Measurements from ENCODE around the gene EMD. TPM values are rescaled to one million over a fixed set of nuclear protein-coding genes. Genes with fewer than 3 reads are reported as not detected.

Gene EMD
- total RNA-seq, 3 donors from 2014 or later (not counting 1 experiment from before 2014, with no cell fraction given): 141 to 175 (median 152) TPM

- no peak for ATAC-seq
- no peaks in the 10 kb centered on the region for H3K27me3 ChIP-seq (ENCODE audit: control insufficient read depth, insufficient read depth, low read length)
- no peaks in the 10 kb centered on the region for H3K9me3 ChIP-seq (ENCODE audit: control insufficient read depth, insufficient read depth, low read length)
- H3K36me3 ChIP-seq (ENCODE audit: control insufficient read depth, insufficient read depth, low read length): no peaks in the 10 kb centered on the region
- H3K27ac ChIP-seq (ENCODE audit: low read length): no peak overlapping the region
- H3K4me1 ChIP-seq (ENCODE audit: control insufficient read depth, insufficient read depth, low read length): no peaks in the 10 kb centered on the region
- H3K4me1 Mint-ChIP-seq: no peaks in the 10 kb centered on the region
- no peak overlapping the region for H3K27ac Mint-ChIP-seq
- no peaks in the 10 kb centered on the region for H3K27me3 Mint-ChIP-seq (ENCODE audit: low read depth in 2 of 2)
- no peak overlapping the region for H3K4me3 Mint-ChIP-seq
- intact Hi-C loops (cut with micrococcal nuclease): no loop called here
- H3K4me3 ChIP-seq (ENCODE audit: low read length): no peak overlapping the region
- no peak for TF ChIP-seq CTCF (IDR thresholded peaks at IDR 0.05)
- H3K36me3 Mint-ChIP-seq: no peaks in the 10 kb centered on the region
- no peak for DNase-seq
- WGBS (ENCODE audit: insufficient coverage): 95% methylated on average over 10 of the region's 10 CpGs
- no peaks in the 10 kb centered on the region for H3K9me3 Mint-ChIP-seq
Observed at GRCh38 chrX:154420402-154420756, 41.3 kb downstream of the EMD start.

GRCh38 chrX:154426916-154427770, 48.0 kb downstream of the EMD start:
- Mint-ChIP-seq H3K9me3 (no peaks in the 10 kb centered on the region), H3K4me1 (peaks cover 22 to 25% of the 10 kb centered on the region in 2 donors), H3K4me3 (no peak overlapping the region), H3K27me3 (ENCODE audit: low read depth in 2 of 2) (no peaks in the 10 kb centered on the region), H3K36me3 (no peaks in the 10 kb centered on the region), H3K27ac (no peak overlapping the region)
- Histone ChIP-seq H3K9me3 (ENCODE audit: control insufficient read depth, insufficient read depth, low read length) (no peaks in the 10 kb centered on the region), H3K4me3 (ENCODE audit: low read length) (no peak overlapping the region), H3K27me3 (ENCODE audit: control insufficient read depth, insufficient read depth, low read length) (no peaks in the 10 kb centered on the region), H3K4me1 (ENCODE audit: control insufficient read depth, insufficient read depth, low read length) (peaks cover 37% of the 10 kb centered on the region), H3K27ac (ENCODE audit: low read length) (no peak overlapping the region), H3K36me3 (ENCODE audit: control insufficient read depth, insufficient read depth, low read length) (peaks cover 5% of the 10 kb centered on the region)
- intact Hi-C loops (cut with micrococcal nuclease): loop anchor here (5.0 kb wide), 1 partner anchor 50 kb away; the partner anchor contains the start of gene LAGE3
- no peak for TF ChIP-seq CTCF (IDR thresholded peaks at IDR 0.05)
- ATAC-seq: no peak
- no peak for DNase-seq
- 97% methylated on average over 12 of the region's 13 CpGs for WGBS (ENCODE audit: insufficient coverage)

GRCh38 chrX:154428176-154429171, 49.4 kb downstream of the EMD start, which contains the start of gene ATP6AP1:
TSS of gene ATP6AP1 (plus strand) at chrX:154428677. CDS start at chrX:154428693, 16 bp downstream.
- Histone ChIP-seq H3K4me3 (ENCODE audit: low read length) (peak within 1 kb of the TSS; percentile 60), H3K27ac (ENCODE audit: low read length) (peak within 1 kb of the TSS; percentile 53), H3K9me3 (ENCODE audit: control insufficient read depth, insufficient read depth, low read length) (no peaks in the 10 kb centered on the region), H3K27me3 (ENCODE audit: control insufficient read depth, insufficient read depth, low read length) (no peaks in the 10 kb centered on the region), H3K4me1 (ENCODE audit: control insufficient read depth, insufficient read depth, low read length) (peaks cover 37% of the 10 kb centered on the region), H3K36me3 (ENCODE audit: control insufficient read depth, insufficient read depth, low read length) (peaks cover 14% of the 10 kb centered on the region)
- intact Hi-C loops (cut with micrococcal nuclease): loop anchor here (5.0 kb wide), 1 partner anchor 49 kb away; the partner anchor contains the start of gene LAGE3
- whole genome bisulfite sequencing (ENCODE audit: insufficient coverage): 7% methylated on average over 85 of the region's 87 CpGs
- Mint-ChIP-seq H3K27ac (peak within 1 kb of the TSS; percentile 83 to 84), H3K9me3 (no peaks in the 10 kb centered on the region), H3K27me3 (ENCODE audit: low read depth in 2 of 2) (no peaks in the 10 kb centered on the region), H3K36me3 (no peaks in the 10 kb centered on the region), H3K4me3 (peak within 1 kb of the TSS; percentile 86), H3K4me1 (peaks cover 22 to 25% of the 10 kb centered on the region in 2 donors)
- no peak for TF ChIP-seq CTCF (IDR thresholded peaks at IDR 0.05)
- peak; percentile 81 to 92 for DNase-seq
- ATAC-seq: peak; percentile 97 to 99 (median 97)

Measured in natural killer cell (primary cell).